B cell (primary cell): ENCODE measurements around the gene RALA. TPM values are rescaled to one million over a fixed set of nuclear protein-coding genes. Genes with fewer than 3 reads are reported as not detected.

Experiments used
- ATAC-seq: fragments of 200-7000 bp; cut with Tn5 transposase; one replicate; pipeline ENCODE4 v1.10.0; 2021; ENCODE audit warnings: low read depth, mild to moderate bottlenecking, moderate number of reproducible peaks, moderate library complexity
- CTCF ChIA-PET: fragments of 350-600 bp; sonication (Branson Sonifier 250); formaldehyde crosslinking; loops from one replicate; lab custom pipeline; 2021; ENCODE audit warnings: antibody characterized with exemption, inconsistent platforms; lab: Charles Lee
- POLR2A ChIA-PET: fragments of 350-600 bp; sonication (Branson Sonifier 250); formaldehyde crosslinking; loops from one replicate; lab custom pipeline; 2021; ENCODE audit warnings: antibody characterized with exemption; lab: Charles Lee
- DNase-seq: peaks from one replicate; pipeline ENCODE4 v3.0.0; 2013
- H2AFZ ChIP-seq: 2 replicates; pipeline ENCODE4 v1.6.1; 2012; ENCODE audit warnings: mild to moderate bottlenecking, low read depth, low read length; ENCODE audit not compliant: insufficient read depth, poor library complexity, severe bottlenecking
- H3K27ac ChIP-seq, 2 donors: 1 replicate in 1 of 2; 2 replicates in 1 of 2; pipeline ENCODE4 v1.5.1; 2012 to 2013; ENCODE audit warnings: low read length in 2 of 2, mild to moderate bottlenecking in 2 of 2, moderate library complexity in 1 of 2
- H3K27me3 ChIP-seq, 4 experiments: fragments of 200-600 bp in 1 of 4; sonication (generic) in 1 of 4; replicated peaks in 1 of 4; 1 replicate in 2 of 4; 2 replicates in 2 of 4; pipeline versions ENCODE4 v1.6.1 to v1.7.0; 2013 to 2016; ENCODE audit warnings: low read length in 3 of 4, mild to moderate bottlenecking in 2 of 4, mixed read lengths in 1 of 4, moderate library complexity in 1 of 4; ENCODE audit not compliant: insufficient read depth in 4 of 4, control insufficient read depth in 3 of 4; ENCODE audit errors: control extremely low read depth in 1 of 4
- H3K36me3 ChIP-seq, 2 experiments: replicated peaks in 1 of 2; 1 replicate in 1 of 2; 2 replicates in 1 of 2; pipeline versions ENCODE4 v1.6.1 to v1.7.1; 2013; ENCODE audit warnings: low read length in 1 of 2; ENCODE audit not compliant: insufficient read depth in 2 of 2, control insufficient read depth in 1 of 2; ENCODE audit errors: control extremely low read depth in 1 of 2, extremely low read depth in 1 of 2
- H3K4me1 ChIP-seq, 2 donors: fragments of 200-600 bp in 1 of 2; sonication (generic) in 1 of 2; 1 replicate in 1 of 2; 2 replicates in 1 of 2; pipeline versions ENCODE4 v1.5.1 to v1.6.1; 2013 to 2017; ENCODE audit warnings: low read length in 2 of 2; ENCODE audit not compliant: control insufficient read depth in 2 of 2, insufficient read depth in 2 of 2
- H3K4me2 ChIP-seq: replicated peaks from 2 replicates; pipeline ENCODE3; 2012; ENCODE audit warnings: mild to moderate bottlenecking, low read depth, low read length; ENCODE audit not compliant: poor library complexity, severe bottlenecking
- H3K4me3 ChIP-seq, 5 experiments: fragments of 200-600 bp in 1 of 5; sonication (generic) in 1 of 5; 1 replicate in 3 of 5; 2 replicates in 2 of 5; pipeline versions ENCODE4 v1.5.1 to v1.7.0; 2011 to 2016; ENCODE audit warnings: low read length in 4 of 5, mild to moderate bottlenecking in 4 of 5, low read depth in 2 of 5, control low read depth in 1 of 5, moderate library complexity in 1 of 5; ENCODE audit not compliant: insufficient read depth in 1 of 5; ENCODE audit errors: control extremely low read depth in 1 of 5, extremely low read depth in 1 of 5
- H3K79me2 ChIP-seq: fragments of 200-600 bp; sonication (generic); one replicate; pipeline ENCODE4 v1.6.0; 2016; ENCODE audit warnings: low read length; ENCODE audit not compliant: control insufficient read depth, insufficient read depth
- H3K9ac ChIP-seq: fragments of 200-600 bp; sonication (generic); 2 replicates; pipeline ENCODE4 v1.6.1; 2017; ENCODE audit warnings: mild to moderate bottlenecking, low read length, moderate library complexity
- H3K9me3 ChIP-seq, 3 donors: one replicate each; pipeline versions ENCODE4 v1.6.1 to v1.7.1; 2013; ENCODE audit warnings: low read length in 2 of 3; ENCODE audit not compliant: control insufficient read depth in 2 of 3, insufficient read depth in 1 of 3; ENCODE audit errors: control extremely low read depth in 1 of 3
- H4K20me1 ChIP-seq: 2 replicates; pipeline ENCODE4 v1.6.0; 2012; ENCODE audit warnings: mild to moderate bottlenecking, low read length; ENCODE audit not compliant: insufficient read depth, control insufficient read depth, poor library complexity, severe bottlenecking
- H3K27ac Mint-ChIP-seq: one replicate; pipeline ENCODE4 v1.8.0; 2021; ENCODE audit warnings: mixed read lengths
- H3K27me3 Mint-ChIP-seq: one replicate; pipeline ENCODE4 v1.8.0; 2021; ENCODE audit warnings: mixed read lengths
- H3K4me1 Mint-ChIP-seq: one replicate; pipeline ENCODE4 v1.8.0; 2021; ENCODE audit warnings: mixed read lengths
- H3K4me3 Mint-ChIP-seq: one replicate; pipeline ENCODE4 v1.8.0; 2021; ENCODE audit warnings: mixed read lengths
- H3K9me3 Mint-ChIP-seq: one replicate; pipeline ENCODE4 v1.8.0; 2022; ENCODE audit warnings: mixed read lengths; ENCODE audit not compliant: insufficient read depth
- CTCF ChIP-seq: fragments of 200-600 bp; IDR thresholded peaks from one replicate; pipeline ENCODE4 v1.8.0; 2022; ENCODE audit warnings: antibody characterized with exemption, mild to moderate bottlenecking
- EZH2 ChIP-seq: IDR thresholded peaks from 2 replicates; pipeline ENCODE4 v1.6.1; 2012; ENCODE audit warnings: borderline replicate concordance, low read depth, mild to moderate bottlenecking, moderate library complexity, low read length; ENCODE audit not compliant: insufficient read depth, poor library complexity, severe bottlenecking
- WGBS: methylation state at CpG from one replicate; pipeline ENCODE4 v1.1.5; 2013; ENCODE audit warnings: missing lambda C conversion rate; ENCODE audit not compliant: insufficient coverage; 5-methylcytosine and 5-hydroxymethylcytosine counted together
- intact Hi-C: fragments of 100-400 bp; cut with micrococcal nuclease; formaldehyde crosslinking; loops from one replicate; pipeline ENCODE4 v1.10.0; 2022
- polyA plus RNA-seq: library from polyadenylated mRNA; depleted of rRNA; stranded (reverse); fragments of >200 nt; gene quantifications from 2 replicates; pipeline ENCODE4 v1.2.3, GENCODE V29; 2012
- total RNA-seq, 2 donors: library from RNA; stranded (reverse); fragments of 120-200 nt in 1 of 2; gene quantifications; 1 replicate in 1 of 2; 2 replicates in 1 of 2; pipeline versions ENCODE4 v1.2.3 to v1.2.4, GENCODE V29; 2013 to 2022

Gene RALA
- total and polyA plus RNA-seq, 2 donors (not counting 1 experiment from before 2014, with no cell fraction given) = 9.3 to 29.8 TPM

DNA sequence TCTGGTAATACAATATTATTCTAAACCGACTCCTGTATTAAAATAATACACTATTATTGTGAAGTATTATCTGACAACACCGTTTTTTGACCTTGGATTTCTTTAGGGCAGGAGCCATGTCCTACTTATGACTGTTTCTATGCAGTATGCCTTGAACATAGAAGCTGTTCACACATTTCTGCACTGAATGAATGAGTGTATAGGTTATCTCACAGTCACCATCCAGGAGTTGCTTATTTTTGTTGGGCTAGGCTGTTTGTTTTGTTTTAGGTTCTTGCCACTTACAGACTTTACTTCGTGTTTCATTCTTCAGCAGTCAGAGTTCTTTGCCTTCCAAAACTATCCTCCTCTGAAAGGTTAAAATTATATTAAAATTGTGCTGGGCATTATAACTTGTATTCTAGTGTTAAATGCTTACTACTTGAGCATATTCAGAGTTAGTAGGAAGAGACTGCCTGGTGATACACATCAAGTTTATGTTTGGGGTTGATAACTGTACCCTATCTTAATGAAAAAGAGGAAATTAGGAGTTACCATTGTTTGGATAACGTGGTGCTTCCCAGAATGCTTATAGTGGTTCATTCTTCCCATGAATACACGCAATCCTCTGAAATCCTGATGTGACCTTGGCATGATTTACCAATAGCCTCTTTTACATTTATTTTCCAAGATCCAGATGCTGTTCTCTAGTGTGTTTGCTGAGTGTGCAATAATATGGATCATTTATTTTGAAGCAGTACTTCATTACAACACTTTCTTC lies 1.7 kb downstream of the RALA start:
- H3K4me2 ChIP-seq = peak overlapping the region; percentile 89
- intact Hi-C loops = loop anchor here (1.0 to 10.0 kb wide), 3 partner anchors 43 to 1440 kb away; partner anchors contain the start of gene MPLKIP
- WGBS = no CpG with 5 or more reads among the region's 5 CpGs
- H3K27ac ChIP-seq = peak overlapping the region in 1 of 2 donors; percentile 53
- H3K9me3 ChIP-seq = no peaks in the 10 kb centered on the region
- TF ChIP-seq CTCF (no peak), EZH2 (no peak)
- peaks cover 11% of the 10 kb centered on the region for H4K20me1 ChIP-seq
- no peak overlapping the region for H3K9ac ChIP-seq
- peaks cover 0 to 1% of the 10 kb centered on the region in 2 experiments for H3K36me3 ChIP-seq
- H3K4me1 ChIP-seq = peaks cover 24 to 26% of the 10 kb centered on the region in 2 donors
- H3K27me3 ChIP-seq = no peaks in the 10 kb centered on the region
- DNase-seq (no peak), ATAC-seq (no peak)
- Mint-ChIP-seq H3K27me3 (no peaks in the 10 kb centered on the region), H3K27ac (no peak overlapping the region), H3K4me1 (peaks cover 57% of the 10 kb centered on the region), H3K4me3 (peak overlapping the region; percentile 95), H3K9me3 (no peaks in the 10 kb centered on the region)
- POLR2A ChIA-PET = no interaction called here
- CTCF ChIA-PET = interaction anchor here (1.0 to 6.5 kb wide), 5 partner anchors 44 to 122 kb away, joined by 3 to 69 read pairs (median 5); no protein-coding TSS in a partner anchor
- H3K79me2 ChIP-seq = peaks cover 72% of the 10 kb centered on the region
- H3K4me3 ChIP-seq = peak overlapping the region in 1 of 5 experiments; percentile 97
- no peak overlapping the region for H2AFZ ChIP-seq

DNA sequence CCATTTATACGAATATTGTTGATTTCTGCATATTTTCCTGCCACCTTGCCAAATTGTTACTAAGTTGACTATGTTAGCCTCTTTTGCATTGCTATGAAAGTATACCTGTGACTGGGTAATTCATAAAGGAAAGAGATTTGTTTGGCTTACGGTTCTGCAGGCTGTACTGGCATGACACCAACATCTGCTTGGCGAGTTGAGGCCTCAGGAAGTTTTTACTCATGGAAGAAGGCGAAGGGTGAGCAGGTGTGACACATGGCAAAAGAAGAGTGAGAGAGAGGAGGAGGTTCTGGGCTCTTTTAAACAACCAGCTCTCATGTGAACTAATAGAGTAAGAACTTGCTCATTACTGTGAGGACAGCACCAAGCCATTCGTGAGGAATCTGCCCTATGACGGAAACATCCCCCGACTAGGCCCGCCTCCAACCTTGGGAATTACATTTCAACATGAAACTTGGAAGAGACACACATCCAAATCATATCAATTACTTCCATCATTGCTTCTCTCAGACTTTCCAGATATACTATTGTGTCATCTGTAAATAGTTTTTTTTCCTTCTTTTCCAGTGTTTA lies 8.4 kb downstream of the RALA start:
- H3K4me1 Mint-ChIP-seq = peaks cover 42% of the 10 kb centered on the region
- peaks cover 98% of the 10 kb centered on the region for H3K79me2 ChIP-seq
- H3K4me2 ChIP-seq = no peak overlapping the region
- ChIA-PET POLR2A (no interaction called here), CTCF (no interaction called here)
- no peak overlapping the region for H3K4me3 ChIP-seq
- H3K9me3 ChIP-seq = no peaks in the 10 kb centered on the region
- 92% methylated on average over 2 of the region's 8 CpGs for WGBS
- no peak for ATAC-seq
- peaks cover 68% of the 10 kb centered on the region for H4K20me1 ChIP-seq
- H3K27ac Mint-ChIP-seq = no peak overlapping the region
- no peaks in the 10 kb centered on the region for H3K9me3 Mint-ChIP-seq
- no peak for TF ChIP-seq EZH2
- TF ChIP-seq CTCF = no peak
- H3K27me3 ChIP-seq = no peaks in the 10 kb centered on the region
- H3K27ac ChIP-seq = no peak overlapping the region
- H3K9ac ChIP-seq = no peak overlapping the region
- peaks cover 4 to 17% of the 10 kb centered on the region in 2 experiments for H3K36me3 ChIP-seq
- DNase-seq = no peak
- intact Hi-C loops = no loop called here
- no peaks in the 10 kb centered on the region for H3K27me3 Mint-ChIP-seq
- peaks cover 11 to 13% of the 10 kb centered on the region in 2 donors for H3K4me1 ChIP-seq
- H3K4me3 Mint-ChIP-seq = no peak overlapping the region
- H2AFZ ChIP-seq = no peak overlapping the region
